ENCODE measurements around the gene BPIFB3.

BPIFB3 gene

GRCh38 chr20:33053291-33054106 lies at the start of gene BPIFB3:
BPIFB3 (plus strand) TSS chr20:33053903; CDS start chr20:33055436, 1,533 bp downstream.
- DNase-seq (ENCODE audit: low spot score): no peak

- DNase-seq (ENCODE audit: low spot score): no peak
These were observed 49.5 kb upstream of the BPIFB3 start, which contains the start of gene SUN5 for GRCh38 chr20:33004141-33004751. SUN5 (minus strand) TSS chr20:33004433; CDS start chr20:33004340, 93 bp downstream.

GRCh38 chr20:33005132-33005566 lies 48.6 kb upstream of the BPIFB3 start:
- peak; percentile 47 for DNase-seq (ENCODE audit: low spot score)

DNA sequence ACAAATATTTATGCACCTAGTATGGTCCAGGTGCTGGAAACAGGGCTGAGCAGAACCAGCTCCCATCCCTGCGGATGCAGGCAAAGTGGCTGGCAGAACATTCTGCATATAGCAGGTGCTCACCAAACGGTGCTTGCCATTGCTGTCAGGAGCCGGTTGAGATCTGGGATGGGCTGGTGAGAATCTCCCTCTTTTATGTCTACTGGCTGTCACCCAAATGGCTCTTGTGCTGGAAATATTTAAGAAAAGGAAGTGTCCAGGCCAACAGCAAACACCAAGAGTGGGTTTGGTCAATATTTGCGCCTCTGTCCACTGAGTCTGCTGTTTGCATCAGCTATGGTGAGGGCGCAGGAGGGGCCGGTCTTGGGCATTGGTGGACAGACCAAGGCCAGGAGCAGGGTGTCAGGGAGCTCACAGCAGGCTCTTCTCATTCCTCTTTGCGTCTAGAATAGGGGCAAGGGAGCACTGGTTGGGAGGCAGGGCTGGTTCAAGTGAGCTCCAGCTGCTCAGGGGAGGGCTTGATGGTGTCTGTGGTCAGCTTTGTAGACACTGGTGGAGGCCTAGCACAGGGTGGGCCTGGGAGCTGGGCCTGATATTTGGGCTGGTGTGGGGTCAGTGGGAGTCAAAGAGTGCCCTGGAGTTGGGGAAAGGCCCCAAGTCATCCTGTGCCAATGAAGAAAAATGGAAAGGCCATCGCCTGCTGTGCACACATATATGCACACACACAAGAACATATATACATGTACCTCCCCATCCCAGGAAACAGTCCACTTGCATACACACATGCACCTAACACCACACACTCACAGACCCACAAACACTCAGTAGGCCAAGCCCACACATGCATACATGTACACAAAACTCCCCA lies 47.6 kb upstream of the BPIFB3 start:
- no peak for DNase-seq (ENCODE audit: low spot score)

DNA sequence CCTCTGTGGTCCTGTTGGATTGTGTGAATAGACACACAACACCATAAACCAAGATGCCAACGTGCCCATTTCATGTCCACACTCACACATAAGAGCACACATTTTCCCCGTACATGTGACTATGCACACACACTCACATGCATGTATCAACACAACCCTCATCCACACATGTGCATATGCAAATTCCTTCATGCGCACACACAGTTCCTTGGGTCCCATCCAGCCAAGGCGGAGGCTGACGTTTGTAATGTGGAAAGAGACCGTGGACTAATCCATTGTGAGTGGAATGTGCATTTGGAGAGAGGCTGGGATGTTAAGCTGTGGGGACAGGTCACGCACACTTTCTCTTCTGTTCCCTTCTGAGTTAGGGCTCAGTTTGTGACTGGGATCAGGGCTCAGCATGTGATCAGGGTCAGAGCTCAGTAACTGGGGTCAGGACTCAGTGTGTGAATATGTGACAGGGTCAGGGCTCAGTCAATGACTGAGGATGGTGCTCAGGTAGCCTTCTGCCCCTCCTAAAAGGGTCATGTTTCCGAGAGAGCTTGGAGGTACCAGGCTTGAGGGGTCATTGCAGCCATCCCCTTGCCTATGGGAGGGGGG lies 46.8 kb upstream of the BPIFB3 start:
- DNase-seq (ENCODE audit: low spot score): no peak

- no peak for DNase-seq (ENCODE audit: low spot score)
These were observed 46.0 kb upstream of the BPIFB3 start, which contains the start of gene BPIFB2 for GRCh38 chr20:33007376-33008335. BPIFB2 (plus strand) TSS chr20:33007704; CDS start chr20:33008575, 871 bp downstream.

GRCh38 chr20:33008336-33009213 lies 45.1 kb upstream of the BPIFB3 start:
- DNase-seq (ENCODE audit: low spot score): no peak

DNA sequence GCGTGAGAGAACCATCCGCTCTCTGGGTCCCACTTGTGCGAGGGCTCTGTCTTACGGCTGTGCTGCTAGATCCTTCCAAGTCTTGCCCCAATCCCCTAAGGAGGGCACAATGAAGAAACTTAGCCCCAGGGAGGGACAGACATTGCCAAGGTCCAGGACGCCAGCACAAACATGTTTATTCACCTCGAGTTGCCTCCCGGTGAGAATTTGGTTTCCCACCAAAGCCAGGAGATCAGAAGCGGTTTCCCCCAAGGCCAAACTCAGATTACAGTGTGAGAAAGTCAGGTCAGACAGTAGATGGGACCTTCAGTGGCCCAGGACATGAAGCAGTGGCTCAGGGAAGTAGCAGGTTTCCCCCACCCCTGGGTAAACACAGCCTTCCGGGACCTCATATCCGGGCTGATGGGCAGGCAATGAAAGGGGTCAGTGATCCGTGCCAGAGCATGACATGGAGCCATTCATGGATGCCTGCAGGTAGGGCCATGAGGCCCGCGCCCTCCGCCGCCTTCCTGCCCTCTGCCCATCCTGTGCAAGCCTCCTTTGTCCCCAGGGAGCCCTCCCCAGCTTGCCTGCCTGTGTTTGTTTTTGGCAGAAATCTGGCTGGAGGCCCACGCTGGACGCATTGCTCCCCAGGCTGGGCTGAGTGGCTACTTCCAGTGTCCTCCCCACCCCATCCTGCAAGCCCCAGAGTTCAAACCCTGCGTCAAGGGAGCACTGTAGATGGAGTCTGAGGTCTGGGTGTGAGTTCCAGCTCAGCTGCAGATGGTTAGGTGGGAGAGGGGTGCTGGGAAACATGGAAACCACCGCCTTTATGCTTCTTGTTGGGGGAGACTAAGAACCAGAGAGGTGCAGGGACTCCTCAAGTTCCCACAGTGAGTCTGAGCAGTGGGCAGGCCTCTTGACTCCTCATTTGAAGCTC lies 44.2 kb upstream of the BPIFB3 start:
- no peak for DNase-seq (ENCODE audit: low spot score)

DNA sequence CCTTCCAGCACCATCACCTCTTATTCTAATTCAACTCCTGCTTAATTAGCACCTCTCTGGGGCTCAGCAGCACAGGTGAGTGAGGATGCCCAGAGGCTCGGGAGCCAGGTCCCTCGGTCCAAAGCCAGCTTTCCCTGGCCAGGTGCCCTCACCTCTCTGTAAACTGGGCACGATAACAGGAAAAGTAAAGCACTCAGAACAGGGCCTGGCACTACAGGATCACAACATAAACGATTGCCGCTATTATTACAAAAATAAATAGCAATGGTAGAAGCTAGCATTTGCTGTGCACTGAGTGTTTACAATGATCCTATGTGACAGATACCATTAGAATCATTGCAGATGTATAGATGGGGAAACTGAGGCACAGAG lies 43.6 kb upstream of the BPIFB3 start:
- no peak for DNase-seq (ENCODE audit: low spot score)

GRCh38 chr20:33010674-33011449 lies 42.8 kb upstream of the BPIFB3 start:
- DNase-seq (ENCODE audit: low spot score): no peak

DNA sequence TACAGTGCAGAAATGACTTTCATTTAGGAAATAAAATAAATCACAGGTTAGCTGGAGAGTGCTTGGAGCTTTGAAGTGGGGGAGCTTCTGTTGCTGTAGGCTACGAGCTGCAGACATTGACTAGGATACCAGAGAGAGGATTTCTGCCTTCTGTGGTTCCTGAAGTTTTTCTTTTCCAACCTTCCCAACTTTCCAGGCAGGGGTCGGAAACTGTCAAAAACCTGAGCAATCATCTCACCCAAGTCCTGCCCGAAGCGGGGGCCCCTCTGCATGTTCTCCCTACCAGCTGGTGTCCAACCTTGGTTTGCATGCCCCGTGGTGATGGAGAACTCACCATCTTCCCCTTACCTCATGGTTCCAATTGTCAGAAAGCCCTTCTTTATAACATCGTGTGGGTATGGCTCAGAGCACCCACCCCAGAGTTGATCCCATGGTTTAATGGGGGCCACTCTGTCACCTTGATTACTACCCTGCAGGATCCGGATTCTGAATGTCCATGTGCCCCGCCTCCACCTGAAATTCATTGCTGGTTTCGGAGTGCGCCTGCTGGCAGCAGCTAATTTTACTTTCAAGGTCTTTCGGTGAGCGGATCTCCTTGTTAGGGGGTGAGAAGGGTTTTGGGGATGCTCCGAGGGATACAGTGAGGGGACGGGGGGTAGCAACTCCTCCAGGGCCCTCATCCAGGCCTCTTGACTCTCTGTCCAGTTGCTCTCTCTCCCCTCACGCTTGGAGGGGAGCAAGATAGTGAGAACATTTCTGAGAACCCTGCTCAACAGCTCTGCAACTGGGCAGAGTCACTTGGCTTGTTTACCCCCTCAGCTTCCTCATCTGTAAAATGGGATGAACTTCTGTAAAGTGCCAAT lies 41.1 kb upstream of the BPIFB3 start:
- no peak for DNase-seq (ENCODE audit: low spot score)

GRCh38 chr20:33013701-33014326 lies 39.9 kb upstream of the BPIFB3 start:
- no peak for DNase-seq (ENCODE audit: low spot score)

- DNase-seq (ENCODE audit: low spot score): no peak
These were observed 39.2 kb upstream of the BPIFB3 start for GRCh38 chr20:33014336-33015113.

- DNase-seq (ENCODE audit: low spot score): no peak
These were observed 38.6 kb upstream of the BPIFB3 start for GRCh38 chr20:33015114-33015484.

DNA sequence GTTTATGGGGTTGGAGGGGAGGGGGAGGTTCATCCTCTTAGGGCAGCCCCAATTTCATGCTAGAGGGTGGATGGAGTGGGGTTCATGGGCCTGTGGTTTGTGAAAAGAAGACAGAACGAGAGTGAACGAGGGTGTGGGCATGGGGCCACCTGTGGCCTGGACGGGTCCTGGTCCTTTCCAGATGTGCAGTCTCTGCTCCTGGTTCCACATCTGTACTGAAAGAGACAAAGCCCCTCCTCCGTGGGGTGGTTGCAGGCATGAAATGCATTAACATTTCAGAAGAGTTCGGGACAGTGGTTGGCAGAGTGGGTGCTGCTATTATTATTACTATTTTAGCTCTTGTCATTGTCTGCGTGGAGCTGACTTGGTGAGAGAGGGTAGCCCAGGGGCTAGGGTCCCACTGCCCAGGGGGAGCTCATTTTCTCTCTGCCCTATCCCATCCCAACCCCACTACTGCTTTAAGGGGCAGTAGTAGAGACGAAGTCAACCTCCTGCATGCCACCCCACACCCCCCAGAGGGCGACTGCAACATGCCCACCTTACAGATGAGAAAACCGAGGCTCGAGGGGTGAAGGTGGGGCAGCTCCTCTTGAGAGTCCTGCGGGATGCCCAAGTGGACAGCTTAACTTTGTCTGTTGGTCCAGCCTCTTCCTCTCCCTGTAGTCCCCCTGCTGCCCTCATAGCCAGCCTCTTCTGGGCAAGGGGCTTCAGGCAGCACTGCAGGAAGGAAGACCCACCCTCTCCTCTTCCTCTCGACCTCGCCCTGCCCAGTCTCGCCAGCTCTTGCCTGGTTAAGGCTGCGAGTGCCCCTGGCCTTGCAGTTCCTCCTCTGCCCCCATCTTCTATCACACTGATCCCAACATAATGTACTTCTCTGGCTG lies 37.8 kb upstream of the BPIFB3 start:
- no peak for DNase-seq (ENCODE audit: low spot score)

All from CD4-positive, alpha-beta T cell treated with Interleukin-6 at 100 ng/mL for 8 hours (primary cell).